22Rv1 (cell line): Measurements from ENCODE around the gene KCNK7.

Experiments
- ZFX ChIP-seq: fragments of 450-650 bp; IDR thresholded peaks from 2 replicates; pipeline ENCODE4 v1.6.1; 2017; ENCODE audit warnings: antibody characterized with exemption, borderline replicate concordance
- TF ChIP-seq, protein P1 (sequence below): fragments of 450-650 bp; IDR thresholded peaks from 2 replicates; pipeline ENCODE4 v1.5.1; 2017; ENCODE audit warnings: mild to moderate bottlenecking

DNA sequence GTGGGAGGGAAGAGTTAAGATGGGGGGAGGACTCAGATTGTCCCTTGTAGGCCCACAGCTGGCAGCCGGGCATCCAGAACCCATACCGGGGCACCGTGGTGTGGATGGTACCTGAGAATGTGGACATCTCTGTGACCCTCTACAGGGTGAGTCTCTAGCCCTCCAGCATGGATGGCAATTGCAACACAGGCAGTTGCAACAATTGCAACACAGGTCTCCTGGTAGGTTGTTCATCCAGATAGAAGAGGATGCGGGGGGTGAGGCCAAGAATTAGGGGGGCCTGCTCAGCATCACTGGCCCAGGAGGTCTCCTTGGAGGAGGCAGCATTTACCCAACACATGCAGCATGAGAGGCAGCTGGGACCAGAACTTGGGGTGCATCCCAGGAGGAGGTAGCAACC is 16.3 kb downstream of the KCNK7 start:
- TF ChIP-seq, protein P1, sequence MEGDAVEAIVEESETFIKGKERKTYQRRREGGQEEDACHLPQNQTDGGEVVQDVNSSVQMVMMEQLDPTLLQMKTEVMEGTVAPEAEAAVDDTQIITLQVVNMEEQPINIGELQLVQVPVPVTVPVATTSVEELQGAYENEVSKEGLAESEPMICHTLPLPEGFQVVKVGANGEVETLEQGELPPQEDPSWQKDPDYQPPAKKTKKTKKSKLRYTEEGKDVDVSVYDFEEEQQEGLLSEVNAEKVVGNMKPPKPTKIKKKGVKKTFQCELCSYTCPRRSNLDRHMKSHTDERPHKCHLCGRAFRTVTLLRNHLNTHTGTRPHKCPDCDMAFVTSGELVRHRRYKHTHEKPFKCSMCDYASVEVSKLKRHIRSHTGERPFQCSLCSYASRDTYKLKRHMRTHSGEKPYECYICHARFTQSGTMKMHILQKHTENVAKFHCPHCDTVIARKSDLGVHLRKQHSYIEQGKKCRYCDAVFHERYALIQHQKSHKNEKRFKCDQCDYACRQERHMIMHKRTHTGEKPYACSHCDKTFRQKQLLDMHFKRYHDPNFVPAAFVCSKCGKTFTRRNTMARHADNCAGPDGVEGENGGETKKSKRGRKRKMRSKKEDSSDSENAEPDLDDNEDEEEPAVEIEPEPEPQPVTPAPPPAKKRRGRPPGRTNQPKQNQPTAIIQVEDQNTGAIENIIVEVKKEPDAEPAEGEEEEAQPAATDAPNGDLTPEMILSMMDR = no peak
- TF ChIP-seq ZFX = no peak
